ENCODE results near the gene C1QTNF3. TPM values are rescaled to one million over a fixed set of nuclear protein-coding genes. Genes with fewer than 3 reads are reported as not detected.

The C1QTNF3 gene
- total and polyA plus RNA-seq, 7 donors, result 0.46 to 32.8 (median 13.3) TPM

DNA sequence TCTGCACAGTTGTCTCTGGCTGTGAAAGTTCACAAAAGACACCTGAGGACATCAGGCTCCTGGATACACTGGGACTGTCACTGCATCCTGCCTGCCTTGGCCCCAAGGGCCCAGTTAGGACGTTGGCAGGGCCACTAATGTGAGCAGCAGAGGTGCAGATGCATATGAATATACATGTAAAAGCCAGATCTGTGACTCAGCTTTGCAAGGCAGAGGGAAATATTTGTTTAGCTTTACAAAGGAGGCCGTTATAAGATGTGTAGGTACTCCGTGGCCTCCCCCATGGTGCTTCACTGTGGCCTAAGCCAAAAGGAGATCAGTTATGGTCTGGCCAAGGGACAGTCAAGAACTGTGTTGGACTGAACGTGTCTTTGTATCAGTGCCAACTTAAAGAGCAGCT lies 4.1 kb upstream of the C1QTNF3 start:
- intact Hi-C loops (cut with DNase I), result no loop called here
- no peak for DNase-seq
- Histone ChIP-seq H3K27me3 (no peaks in the 10 kb centered on the region), H3K4me1 (peaks cover 0 to 44% (median 41%) of the 10 kb centered on the region in 4 donors), H3K27ac (no peak overlapping the region), H3K36me3 (no peaks in the 10 kb centered on the region), H3K4me3 (no peak overlapping the region), H3K9me3 (no peaks in the 10 kb centered on the region)
- 82 to 86% methylated on average over 4 of the region's 4 CpGs for WGBS, 2 donors
- no peak for TF ChIP-seq POLR2AphosphoS5 (IDR thresholded peaks at IDR 0.05)
- TF ChIP-seq EP300 (IDR thresholded peaks at IDR 0.05), result no peak
- TF ChIP-seq POLR2A (IDR thresholded peaks at IDR 0.05), result no peak

GRCh38 chr5:34045996-34046395 lies 3.0 kb upstream of the C1QTNF3 start:
- H3K4me3 ChIP-seq, result no peak overlapping the region
- DNase-seq, result no peak
- no peaks in the 10 kb centered on the region for H3K36me3 ChIP-seq
- H3K27ac ChIP-seq, result peak overlapping the region in 1 of 4 donors; percentile 61
- TF ChIP-seq POLR2A (IDR thresholded peaks at IDR 0.05), result no peak
- H3K27me3 ChIP-seq, result no peaks in the 10 kb centered on the region
- H3K9me3 ChIP-seq, result no peaks in the 10 kb centered on the region
- intact Hi-C loops (cut with DNase I), result no loop called here
- peaks cover 0 to 46% (median 42%) of the 10 kb centered on the region in 4 donors for H3K4me1 ChIP-seq

- intact Hi-C loops (cut with DNase I), result no loop called here
- no peaks in the 10 kb centered on the region for H3K27me3 ChIP-seq
- no peaks in the 10 kb centered on the region for H3K36me3 ChIP-seq
- no peak overlapping the region for H3K4me3 ChIP-seq
- TF ChIP-seq, protein P1, sequence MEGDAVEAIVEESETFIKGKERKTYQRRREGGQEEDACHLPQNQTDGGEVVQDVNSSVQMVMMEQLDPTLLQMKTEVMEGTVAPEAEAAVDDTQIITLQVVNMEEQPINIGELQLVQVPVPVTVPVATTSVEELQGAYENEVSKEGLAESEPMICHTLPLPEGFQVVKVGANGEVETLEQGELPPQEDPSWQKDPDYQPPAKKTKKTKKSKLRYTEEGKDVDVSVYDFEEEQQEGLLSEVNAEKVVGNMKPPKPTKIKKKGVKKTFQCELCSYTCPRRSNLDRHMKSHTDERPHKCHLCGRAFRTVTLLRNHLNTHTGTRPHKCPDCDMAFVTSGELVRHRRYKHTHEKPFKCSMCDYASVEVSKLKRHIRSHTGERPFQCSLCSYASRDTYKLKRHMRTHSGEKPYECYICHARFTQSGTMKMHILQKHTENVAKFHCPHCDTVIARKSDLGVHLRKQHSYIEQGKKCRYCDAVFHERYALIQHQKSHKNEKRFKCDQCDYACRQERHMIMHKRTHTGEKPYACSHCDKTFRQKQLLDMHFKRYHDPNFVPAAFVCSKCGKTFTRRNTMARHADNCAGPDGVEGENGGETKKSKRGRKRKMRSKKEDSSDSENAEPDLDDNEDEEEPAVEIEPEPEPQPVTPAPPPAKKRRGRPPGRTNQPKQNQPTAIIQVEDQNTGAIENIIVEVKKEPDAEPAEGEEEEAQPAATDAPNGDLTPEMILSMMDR (IDR thresholded peaks at IDR 0.05), result no peak
- TF ChIP-seq EP300 (IDR thresholded peaks at IDR 0.05) (no peak), POLR2A (IDR thresholded peaks at IDR 0.05) (no peak), POLR2AphosphoS5 (IDR thresholded peaks at IDR 0.05) (no peak)
- peaks cover 0 to 46% (median 42%) of the 10 kb centered on the region in 4 donors for H3K4me1 ChIP-seq
- peak overlapping the region in 3 of 4 donors; percentile 38 to 63 (median 61) for H3K27ac ChIP-seq
- DNase-seq, result no peak
- no peaks in the 10 kb centered on the region for H3K9me3 ChIP-seq
- 79 to 96% methylated on average over 3 of the region's 3 CpGs for WGBS, 2 donors
These were observed 2.0 kb upstream of the C1QTNF3 start for GRCh38 chr5:34045023-34045422.

DNA sequence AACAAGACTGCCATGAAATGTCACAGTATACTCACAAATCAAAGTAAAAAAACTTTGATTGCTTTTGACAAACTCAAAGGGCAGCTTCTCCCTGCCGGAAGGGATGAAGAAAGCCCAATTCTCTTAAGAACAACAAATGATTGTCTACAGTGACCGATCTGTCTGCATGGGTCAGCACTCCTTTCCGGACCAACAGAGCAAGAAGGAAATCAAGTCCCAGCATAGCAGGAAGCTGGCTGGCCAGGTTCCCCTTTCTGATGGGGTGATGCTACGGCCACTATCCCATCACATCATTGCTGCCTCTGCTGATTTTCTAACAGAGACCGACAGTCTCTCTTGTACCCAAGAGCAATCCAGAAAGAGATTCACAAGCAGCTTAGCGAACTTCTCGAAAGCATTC lies 692 bp downstream of the C1QTNF3 start:
- peaks cover 0 to 46% (median 42%) of the 10 kb centered on the region in 4 donors for H3K4me1 ChIP-seq
- no peak for DNase-seq

GRCh38 chr5:34041247-34041972 lies 1.6 kb downstream of the C1QTNF3 start:
- TF ChIP-seq, protein P1 (IDR thresholded peaks at IDR 0.05), result no peak
- no peak for TF ChIP-seq POLR2AphosphoS5 (IDR thresholded peaks at IDR 0.05)
- TF ChIP-seq POLR2A (IDR thresholded peaks at IDR 0.05), result no peak
- no peak for TF ChIP-seq EP300 (IDR thresholded peaks at IDR 0.05)
- H3K27ac ChIP-seq, result no peak overlapping the region
- intact Hi-C loops (cut with DNase I), result loop anchor here (5.0 kb wide), 1 partner anchor 34 kb away; the partner anchor contains the start of gene AMACR
- H3K4me1 ChIP-seq, result peaks cover 0 to 46% (median 42%) of the 10 kb centered on the region in 4 donors
- no peaks in the 10 kb centered on the region for H3K27me3 ChIP-seq
- DNase-seq, result no peak
- H3K36me3 ChIP-seq, result no peaks in the 10 kb centered on the region
- whole genome bisulfite sequencing, 2 donors, result 80 to 90% methylated on average over 1 of the region's 1 CpG
- peak overlapping the region in 2 of 4 donors; percentile 32 to 33 for H3K4me3 ChIP-seq
- H3K9me3 ChIP-seq, result no peaks in the 10 kb centered on the region

More for the DNA sequence above, 692 bp downstream of the C1QTNF3 start:
- Histone ChIP-seq H3K27ac (peak overlapping the region; percentile 19 to 63 (median 45)), H3K4me3 (peak overlapping the region in 3 of 4 donors; percentile 17 to 33 (median 32)), H3K9me3 (no peaks in the 10 kb centered on the region), H3K36me3 (no peaks in the 10 kb centered on the region), H3K27me3 (no peaks in the 10 kb centered on the region)
- 68 to 84% methylated on average over 7 of the region's 7 CpGs for WGBS, 2 donors
- intact Hi-C loops (cut with DNase I), result loop anchor here (5.0 kb wide), 1 partner anchor 35 kb away; the partner anchor contains the start of gene AMACR
- TF ChIP-seq POLR2AphosphoS5 (IDR thresholded peaks at IDR 0.05), result no peak
- TF ChIP-seq POLR2A (IDR thresholded peaks at IDR 0.05), result no peak
- TF ChIP-seq, protein P1 (IDR thresholded peaks at IDR 0.05), result no peak
- TF ChIP-seq EP300 (IDR thresholded peaks at IDR 0.05), result no peak
